Activated effector memory CD4-positive, alpha-beta T cell treated with Interleukin-2 at 50 U/mL for 16 hours (primary cell): ENCODE results near the gene CARMIL1.

Source experiments
- DNase-seq: peaks from one replicate; pipeline ENCODE4 v3.0.0-alpha.2; 2020

Gene CARMIL1

GRCh38 chr6:25312034-25312620 is 33.0 kb downstream of the CARMIL1 start:
- no peak for DNase-seq

- DNase-seq, result no peak
These were observed 33.5 kb downstream of the CARMIL1 start for GRCh38 chr6:25312703-25313102.

GRCh38 chr6:25314509-25315175 is 35.5 kb downstream of the CARMIL1 start:
- no peak for DNase-seq

GRCh38 chr6:25315194-25316177 is 36.3 kb downstream of the CARMIL1 start:
- no peak for DNase-seq

GRCh38 chr6:25316626-25317025 is 37.5 kb downstream of the CARMIL1 start:
- DNase-seq, result no peak

- DNase-seq, result no peak
These were observed 39.4 kb downstream of the CARMIL1 start for GRCh38 chr6:25318589-25318988.

GRCh38 chr6:25320459-25320858 is 41.3 kb downstream of the CARMIL1 start:
- DNase-seq, result no peak

- no peak for DNase-seq
These were observed 43.5 kb downstream of the CARMIL1 start for GRCh38 chr6:25322692-25323091.

- no peak for DNase-seq
These were observed 45.0 kb downstream of the CARMIL1 start for GRCh38 chr6:25324066-25324762.

GRCh38 chr6:25326126-25326525 is 47.0 kb downstream of the CARMIL1 start:
- DNase-seq, result no peak

GRCh38 chr6:25326960-25327359 is 47.8 kb downstream of the CARMIL1 start:
- no peak for DNase-seq

- no peak for DNase-seq
These were observed 48.3 kb downstream of the CARMIL1 start for GRCh38 chr6:25327432-25327831.

- DNase-seq, result no peak
These were observed 50.1 kb downstream of the CARMIL1 start for GRCh38 chr6:25329161-25329817.

- DNase-seq, result no peak
These were observed 50.8 kb downstream of the CARMIL1 start for GRCh38 chr6:25329982-25330381.

- no peak for DNase-seq
These were observed 51.9 kb downstream of the CARMIL1 start for GRCh38 chr6:25330796-25331685.

- no peak for DNase-seq
These were observed 53.0 kb downstream of the CARMIL1 start for GRCh38 chr6:25332165-25332564.

GRCh38 chr6:25332655-25333071 is 53.5 kb downstream of the CARMIL1 start:
- no peak for DNase-seq

- no peak for DNase-seq
These were observed 54.3 kb downstream of the CARMIL1 start for GRCh38 chr6:25333471-25333870.

GRCh38 chr6:25334793-25335192 is 55.6 kb downstream of the CARMIL1 start:
- DNase-seq, result no peak

GRCh38 chr6:25336996-25337395 is 57.8 kb downstream of the CARMIL1 start:
- DNase-seq, result no peak

- DNase-seq, result no peak
These were observed 58.3 kb downstream of the CARMIL1 start for GRCh38 chr6:25337431-25337830.
